SK-N-SH (cell line): ENCODE results near the gene KISS1R. TPM values are rescaled to one million over a fixed set of nuclear protein-coding genes. Genes with fewer than 3 reads are reported as not detected.

Experiments
- CTCF ChIA-PET: fragments of 300-600, 350-600 bp; formaldehyde crosslinking; extraction: SDS; loops from one replicate; lab custom pipeline; 2021; lab: Yijun Ruan, JAX
- POLR2A ChIA-PET: fragments of 350-600 bp; sonication (Branson Sonifier 250); formaldehyde crosslinking; extraction: SDS; loops from one replicate; lab custom pipeline; 2020; ENCODE audit warnings: antibody characterized with exemption, inconsistent platforms; lab: Yijun Ruan, JAX
- DNase-seq: peaks from one replicate; pipeline ENCODE4 v3.0.0; 2012
- H2AFZ ChIP-seq: fragments of 200-600 bp; sonication (generic); 2 replicates; pipeline ENCODE4 v1.8.1; 2016; ENCODE audit warnings: antibody characterized with exemption, mild to moderate bottlenecking, low read depth
- H3F3A ChIP-seq: fragments of 200-600 bp; sonication (generic); replicated peaks from 2 replicates; pipeline ENCODE3; 2016; ENCODE audit warnings: antibody characterized with exemption, mild to moderate bottlenecking; ENCODE audit not compliant: insufficient read depth
- H3K27ac ChIP-seq, 2 experiments: fragments of 200-500 bp in 1 of 2; fragments of 200-600 bp in 1 of 2; sonication (Bioruptor generic) in 1 of 2; sonication (generic), shearing (Covaris generic) in 1 of 2; 2 replicates each; pipeline versions ENCODE4 v1.5.1 to v1.6.1; 2014 to 2016; ENCODE audit warnings: low read depth in 2 of 2, inconsistent platforms in 1 of 2, low read length in 1 of 2, mild to moderate bottlenecking in 1 of 2, mixed read lengths in 1 of 2
- H3K27me3 ChIP-seq: fragments of 200-600 bp; sonication (generic), shearing (Covaris generic); 2 replicates; pipeline ENCODE4 v1.6.1; 2016; ENCODE audit warnings: mixed run types; ENCODE audit not compliant: insufficient read depth
- H3K36me3 ChIP-seq, 2 experiments: fragments of 200-500 bp in 1 of 2; fragments of 200-600 bp in 1 of 2; sonication (Bioruptor generic) in 1 of 2; sonication (generic) in 1 of 2; replicated peaks in 1 of 2; 2 replicates each; pipeline versions ENCODE3 to v1.5.1; 2014 to 2016; ENCODE audit warnings: low read length in 1 of 2, mild to moderate bottlenecking in 1 of 2; ENCODE audit not compliant: insufficient read depth in 2 of 2, control insufficient read depth in 1 of 2
- H3K4me1 ChIP-seq, 2 experiments: fragments of 200-500 bp in 1 of 2; fragments of 200-600 bp in 1 of 2; sonication (Bioruptor generic) in 1 of 2; sonication (generic), shearing (Covaris generic) in 1 of 2; 2 replicates each; pipeline versions ENCODE4 v1.5.1 to v1.6.1; 2014 to 2016; ENCODE audit warnings: low read depth in 1 of 2, low read length in 1 of 2, mixed run types in 1 of 2; ENCODE audit not compliant: insufficient read depth in 2 of 2, control insufficient read depth in 1 of 2
- H3K4me2 ChIP-seq: fragments of 200-600 bp; sonication (generic), shearing (Covaris generic); 2 replicates; pipeline ENCODE4 v1.6.1; 2017; ENCODE audit warnings: mixed run types
- H3K4me3 ChIP-seq, 2 experiments: fragments of 200-500 bp in 1 of 2; fragments of 200-600 bp in 1 of 2; sonication (Bioruptor generic) in 1 of 2; sonication (generic), shearing (Covaris generic) in 1 of 2; 2 replicates each; pipeline versions ENCODE4 v1.5.1 to v1.8.1; 2014 to 2016; ENCODE audit warnings: low read depth in 2 of 2, inconsistent platforms in 1 of 2, low read length in 1 of 2, mild to moderate bottlenecking in 1 of 2, mixed read lengths in 1 of 2, moderate library complexity in 1 of 2
- H3K79me2 ChIP-seq: fragments of 200-600 bp; sonication (generic); 2 replicates; pipeline ENCODE4 v1.8.1; 2017; ENCODE audit warnings: mild to moderate bottlenecking; ENCODE audit not compliant: insufficient read depth
- H3K9ac ChIP-seq: fragments of 200-600 bp; sonication (generic); 2 replicates; pipeline ENCODE4 v1.6.1; 2017; ENCODE audit warnings: mixed run types
- H3K9me2 ChIP-seq: fragments of 200-600 bp; sonication (generic); 2 replicates; pipeline ENCODE4 v1.6.1; 2017; ENCODE audit warnings: mixed run types
- H3K9me3 ChIP-seq: fragments of 200-600 bp; sonication (generic); 2 replicates; pipeline ENCODE4 v1.6.1; 2017; ENCODE audit warnings: mixed run types, mild to moderate bottlenecking, moderate library complexity
- H4K20me1 ChIP-seq: fragments of 200-600 bp; sonication (generic); 2 replicates; pipeline ENCODE4 v1.6.1; 2017; ENCODE audit warnings: mild to moderate bottlenecking, mixed run types; ENCODE audit not compliant: insufficient read depth
- CTCF ChIP-seq: fragments of 200-600 bp; sonication (generic); IDR thresholded peaks from 2 replicates; pipeline ENCODE4 v1.6.1; 2017; ENCODE audit warnings: antibody characterized with exemption, mild to moderate bottlenecking, moderate library complexity
- ELF1 ChIP-seq: IDR thresholded peaks from 2 replicates; pipeline ENCODE4 v1.4.0; 2012
- FOSL2 ChIP-seq: IDR thresholded peaks from 2 replicates; pipeline ENCODE4 v1.4.0; 2012; ENCODE audit warnings: low read depth, mild to moderate bottlenecking, moderate library complexity, borderline replicate concordance
- FOXJ3 ChIP-seq: sonication (generic); formaldehyde crosslinking; IDR thresholded peaks from 2 replicates; pipeline ENCODE4 v1.5.1; 2020; ENCODE audit warnings: mild to moderate bottlenecking, missing genetic modification reagents
- FOXM1 ChIP-seq: IDR thresholded peaks from 2 replicates; pipeline ENCODE4 v1.4.0; 2012; ENCODE audit warnings: low read depth, mild to moderate bottlenecking
- GABPA ChIP-seq: IDR thresholded peaks from 2 replicates; pipeline ENCODE4 v1.4.0; 2012; ENCODE audit warnings: low read depth, mild to moderate bottlenecking
- GATA2 ChIP-seq: sonication (generic); formaldehyde crosslinking; IDR thresholded peaks from 2 replicates; pipeline ENCODE4 v1.5.0; 2020; ENCODE audit warnings: mild to moderate bottlenecking, missing genetic modification reagents
- IRF3 ChIP-seq: fragments of 150-350 bp; IDR thresholded peaks from 2 replicates; pipeline ENCODE4 v1.6.1; 2016; ENCODE audit warnings: mild to moderate bottlenecking, low read depth, low read length
- JUND ChIP-seq: IDR thresholded peaks from 2 replicates; pipeline ENCODE4 v1.4.0; 2012
- MAX ChIP-seq: IDR thresholded peaks from 2 replicates; pipeline ENCODE4 v1.4.0; 2012; ENCODE audit warnings: low read depth
- MEF2A ChIP-seq: IDR thresholded peaks from 2 replicates; pipeline ENCODE4 v1.4.0; 2012; ENCODE audit warnings: low read depth, borderline replicate concordance
- MXI1 ChIP-seq: IDR thresholded peaks from 2 replicates; pipeline ENCODE4 v1.6.1; 2012; ENCODE audit warnings: mild to moderate bottlenecking, low read depth, low read length, improper control_type of control experiment
- NFIC ChIP-seq: IDR thresholded peaks from 2 replicates; pipeline ENCODE4 v1.4.0; 2012; ENCODE audit warnings: borderline replicate concordance
- NRF1 ChIP-seq: IDR thresholded peaks from 2 replicates; pipeline ENCODE4 v1.6.1; 2012; ENCODE audit warnings: low read depth, mild to moderate bottlenecking, low read length
- PBX3 ChIP-seq: IDR thresholded peaks from 2 replicates; pipeline ENCODE4; 2012
- POLR2AphosphoS5 ChIP-seq: IDR thresholded peaks from 2 replicates; pipeline ENCODE4 v1.6.1; 2012; ENCODE audit warnings: low read depth, low read length
- RAD21 ChIP-seq: IDR thresholded peaks from 2 replicates; pipeline ENCODE4 v1.6.1; 2012; ENCODE audit warnings: mild to moderate bottlenecking, low read length
- RCOR1 ChIP-seq: fragments of 150-350 bp; IDR thresholded peaks from 2 replicates; pipeline ENCODE4 v1.6.1; 2017; ENCODE audit warnings: antibody characterized with exemption, low read length
- REST ChIP-seq: IDR thresholded peaks from 2 replicates; pipeline ENCODE4 v1.6.1; 2012; ENCODE audit warnings: mild to moderate bottlenecking, low read depth, low read length, moderate library complexity
- RFX5 ChIP-seq: IDR thresholded peaks from 2 replicates; pipeline ENCODE4 v1.6.1; 2012; ENCODE audit warnings: mild to moderate bottlenecking, improper control_type of control experiment, low read length
- RXRA ChIP-seq: IDR thresholded peaks from 2 replicates; pipeline ENCODE4 v1.4.0; 2012; ENCODE audit warnings: low read depth, mild to moderate bottlenecking, borderline replicate concordance
- SMC3 ChIP-seq: IDR thresholded peaks from 2 replicates; pipeline ENCODE4 v1.6.1; 2012; ENCODE audit warnings: low read depth, low read length, improper control_type of control experiment
- TCF12 ChIP-seq: IDR thresholded peaks from 2 replicates; pipeline ENCODE4 v1.4.0; 2012
- TEAD4 ChIP-seq: IDR thresholded peaks from 2 replicates; pipeline ENCODE4 v1.4.0; 2012; ENCODE audit warnings: mild to moderate bottlenecking, borderline replicate concordance; ENCODE audit not compliant: insufficient read depth
- USF2 ChIP-seq: fragments of 150-350 bp; IDR thresholded peaks from 2 replicates; pipeline ENCODE4 v1.6.1; 2017; ENCODE audit warnings: antibody characterized with exemption, low read length, low read depth, borderline replicate concordance
- YY1 ChIP-seq: IDR thresholded peaks from 2 replicates; pipeline ENCODE4 v1.4.0; 2012; ENCODE audit warnings: low read depth, mild to moderate bottlenecking
- WGBS: methylation state at CpG from one replicate; pipeline ENCODE4 v1.1.6; 2017; ENCODE audit warnings: low lambda C conversion rate; 5-methylcytosine and 5-hydroxymethylcytosine counted together
- polyA plus RNA-seq, 3 experiments: library from polyadenylated mRNA; depleted of rRNA; stranded (reverse); fragments of >200 nt; gene quantifications; 2 replicates each; pipeline ENCODE4 v1.2.3, GENCODE V29; 2012

The KISS1R gene
- polyA plus RNA-seq, 1 of the 3 experiments (the other 2 are of a cell fraction), result not detected

- Histone ChIP-seq H3K9me2 (no peaks in the 10 kb centered on the region), H3K4me2 (peak within 1 kb of the TSS; percentile 88), H2AFZ (peak within 1 kb of the TSS; percentile 43), H3K4me1 (peaks cover 0 to 4% of the 10 kb centered on the region in 2 experiments; a peak in 1 of 4 replicates), H3K27me3 (no peaks in the 10 kb centered on the region), H3K36me3 (peaks cover under 1 to 28% of the 10 kb centered on the region in 2 experiments), H3K9me3 (no peaks in the 10 kb centered on the region), H3K9ac (peak within 1 kb of the TSS; percentile 95), H3F3A (peaks cover 12% of the 10 kb centered on the region), H3K4me3 (peak within 1 kb of the TSS; percentile 81 to 87), H3K79me2 (peaks cover 14% of the 10 kb centered on the region), H3K27ac (peak within 1 kb of the TSS; percentile 72 to 97), H4K20me1 (no peaks in the 10 kb centered on the region)
- DNase-seq, result peak; percentile 98
- POLR2A ChIA-PET, result interaction anchor here (0.7 to 1.4 kb wide), 2 partner anchors 91 to 182 kb away, joined by 4 to 5 read pairs; partner anchors contain the start of gene WDR18
- CTCF ChIA-PET, result interaction anchor here (0.7 to 1.1 kb wide), 5 partner anchors 29 to 123 kb away, joined by 3 to 8 read pairs (median 3); no protein-coding TSS in a partner anchor
- WGBS, result under 1% methylated on average over 38 of the region's 69 CpGs
- no peak for TF ChIP-seq RAD21
- peak; percentile 26; the same call in 1 of the 2 replicates for TF ChIP-seq GABPA
- TF ChIP-seq RXRA, result no peak
- no peak for TF ChIP-seq MEF2A
- TF ChIP-seq MAX, result peak; percentile 39; the same call in 1 of the 2 replicates
- peak; percentile 26 for TF ChIP-seq MXI1
- no peak for TF ChIP-seq PBX3
- no peak for TF ChIP-seq NFIC
- no peak for TF ChIP-seq IRF3
- no peak for TF ChIP-seq FOXJ3 (CRISPR knock-in tag)
- no peak for TF ChIP-seq CTCF
- no peak; the same call in 1 of the 2 replicates for TF ChIP-seq NRF1
- TF ChIP-seq REST, result no peak
- TF ChIP-seq RCOR1, result no peak
- no peak; the same call in 1 of the 2 replicates for TF ChIP-seq FOSL2
- TF ChIP-seq TEAD4, result peak; percentile 92
- TF ChIP-seq FOXM1, result no peak
- TF ChIP-seq YY1, result peak; percentile 89
- no peak for TF ChIP-seq SMC3
- TF ChIP-seq TCF12, result no peak
- no peak for TF ChIP-seq USF2
- TF ChIP-seq GATA2 (CRISPR knock-in tag), result no peak
- TF ChIP-seq POLR2AphosphoS5, result peak; percentile 67
- TF ChIP-seq ELF1, result no peak
- TF ChIP-seq JUND, result no peak
- TF ChIP-seq RFX5, result no peak
Observed at GRCh38 chr19:892894-893689, 24.0 kb upstream of the KISS1R start, which contains the start of the genes MED16 and RNU6-9. MED16 (minus strand) TSS chr19:893187; CDS start chr19:891131, 2,056 bp downstream. RNU6-9 (plus strand) TSS chr19:893484.
